H9 (cell line): ENCODE results near the gene HBD. TPM values are rescaled to one million over a fixed set of nuclear protein-coding genes. Genes with fewer than 3 reads are reported as not detected.

Source experiments
- DNase-seq: peaks from one replicate; pipeline ENCODE4 v3.0.0-alpha.2; 2017
- H2AFZ ChIP-seq: one replicate; pipeline ENCODE4 v1.6.1; 2013; ENCODE audit warnings: mild to moderate bottlenecking, low read length, control low read depth, moderate library complexity
- H2AK5ac ChIP-seq: 2 replicates; pipeline ENCODE4 v1.6.1; 2013; ENCODE audit warnings: low read length, control low read depth, mixed read lengths; ENCODE audit not compliant: insufficient read length
- H2BK120ac ChIP-seq: one replicate; pipeline ENCODE4 v1.6.1; 2013; ENCODE audit warnings: low read depth, mild to moderate bottlenecking, low read length, control low read depth, inconsistent platforms; ENCODE audit not compliant: poor library complexity, severe bottlenecking
- H2BK12ac ChIP-seq: 2 replicates; pipeline ENCODE4 v1.6.1; 2013; ENCODE audit warnings: low read length, control low read depth, mixed read lengths, low read depth; ENCODE audit not compliant: insufficient read length
- H2BK15ac ChIP-seq: 2 replicates; pipeline ENCODE4 v1.6.1; 2013; ENCODE audit warnings: low read depth, low read length, control low read depth
- H2BK20ac ChIP-seq: one replicate; pipeline ENCODE4 v1.6.1; 2013; ENCODE audit warnings: low read depth, mild to moderate bottlenecking, low read length, control low read depth, inconsistent platforms; ENCODE audit not compliant: poor library complexity, severe bottlenecking
- H2BK5ac ChIP-seq: 2 replicates; pipeline ENCODE4 v1.6.1; 2013; ENCODE audit warnings: low read length, control low read depth, mixed read lengths; ENCODE audit not compliant: insufficient read length
- H3K14ac ChIP-seq: 2 replicates; pipeline ENCODE4 v1.6.1; 2013; ENCODE audit warnings: low read length, control low read depth; ENCODE audit not compliant: insufficient read depth
- H3K18ac ChIP-seq: 2 replicates; pipeline ENCODE4 v1.6.1; 2013; ENCODE audit warnings: low read depth, mild to moderate bottlenecking, mixed read lengths, low read length, control low read depth; ENCODE audit not compliant: insufficient read length
- H3K23ac ChIP-seq: 2 replicates; pipeline ENCODE4 v1.6.1; 2013; ENCODE audit warnings: low read length, control low read depth, mixed read lengths, low read depth; ENCODE audit not compliant: insufficient read length
- H3K23me2 ChIP-seq: 2 replicates; pipeline ENCODE4 v1.6.1; 2013; ENCODE audit warnings: low read depth, mild to moderate bottlenecking, mixed read lengths, low read length, control low read depth; ENCODE audit not compliant: insufficient read length, poor library complexity, severe bottlenecking
- H3K27ac ChIP-seq: 2 replicates; pipeline ENCODE4 v1.5.1; 2013; ENCODE audit warnings: low read length, control low read depth, mixed read lengths, low read depth; ENCODE audit not compliant: insufficient read length
- H3K27me3 ChIP-seq: 2 replicates; pipeline ENCODE4 v1.6.1; 2013; ENCODE audit warnings: low read length, control low read depth, inconsistent platforms; ENCODE audit not compliant: insufficient read depth
- H3K4ac ChIP-seq: 2 replicates; pipeline ENCODE4 v1.6.1; 2013; ENCODE audit warnings: low read depth, mild to moderate bottlenecking, control low read depth, inconsistent platforms, low read length, moderate library complexity
- H3K4me1 ChIP-seq: 2 replicates; pipeline ENCODE4 v1.6.1; 2013; ENCODE audit warnings: low read length, control low read depth, inconsistent platforms; ENCODE audit not compliant: insufficient read depth
- H3K4me2 ChIP-seq: 2 replicates; pipeline ENCODE4 v1.6.1; 2013; ENCODE audit warnings: low read length, control low read depth, mixed read lengths; ENCODE audit not compliant: insufficient read length, insufficient read depth
- H3K56ac ChIP-seq: 2 replicates; pipeline ENCODE4 v1.6.1; 2013; ENCODE audit warnings: low read depth, mild to moderate bottlenecking, mixed read lengths, low read length, control low read depth; ENCODE audit not compliant: insufficient read length
- H3K79me1 ChIP-seq: 2 replicates; pipeline ENCODE4 v1.6.1; 2013; ENCODE audit warnings: low read depth, mild to moderate bottlenecking, moderate library complexity, low read length, control low read depth, inconsistent platforms; ENCODE audit not compliant: insufficient read depth, poor library complexity, severe bottlenecking
- H3K79me2 ChIP-seq: 2 replicates; pipeline ENCODE4 v1.6.1; 2013; ENCODE audit warnings: low read length, control low read depth, inconsistent platforms; ENCODE audit not compliant: insufficient read depth
- H3K9ac ChIP-seq: 2 replicates; pipeline ENCODE4 v1.6.1; 2013; ENCODE audit warnings: low read length, control low read depth, mixed read lengths; ENCODE audit not compliant: insufficient read length; ENCODE audit errors: extremely low read depth
- H3K9me3 ChIP-seq: one replicate; pipeline ENCODE4 v1.6.1; 2013; ENCODE audit warnings: low read depth, low read length, inconsistent platforms; ENCODE audit not compliant: control insufficient read depth
- H3T11ph ChIP-seq: one replicate; pipeline ENCODE4 v1.6.1; 2013; ENCODE audit warnings: mild to moderate bottlenecking, low read length, control low read depth, inconsistent platforms
- H4K20me1 ChIP-seq: one replicate; pipeline ENCODE4 v1.6.1; 2013; ENCODE audit not compliant: control insufficient read depth, insufficient read length, insufficient read depth
- H4K5ac ChIP-seq: 2 replicates; pipeline ENCODE4 v1.6.1; 2013; ENCODE audit warnings: low read depth, mild to moderate bottlenecking, mixed read lengths, low read length, control low read depth; ENCODE audit not compliant: insufficient read length
- H4K8ac ChIP-seq: replicated peaks from 2 replicates; pipeline ENCODE4 v1.6.1; 2013; ENCODE audit warnings: low read length, control low read depth, mixed read lengths, low read depth; ENCODE audit not compliant: insufficient read length
- H4K91ac ChIP-seq: 2 replicates; pipeline ENCODE4 v1.6.1; 2013; ENCODE audit warnings: low read depth, mild to moderate bottlenecking, moderate library complexity, mixed read lengths, low read length, control low read depth; ENCODE audit not compliant: insufficient read length
- H3K27ac Mint-ChIP-seq, 3 experiments: 2 replicates in 2 of 3; 3 replicates in 1 of 3; pipeline ENCODE4 v1.8.0; 2020 to 2021; ENCODE audit warnings: mixed read lengths in 3 of 3, mild to moderate bottlenecking in 1 of 3, moderate library complexity in 1 of 3
- H3K27me3 Mint-ChIP-seq: 2 replicates; pipeline ENCODE4 v1.8.0; 2021; ENCODE audit warnings: low read depth, mild to moderate bottlenecking, moderate library complexity, mixed read lengths
- H3K36me3 Mint-ChIP-seq, 3 experiments: 2 replicates in 2 of 3; 3 replicates in 1 of 3; pipeline ENCODE4 v1.8.0; 2020 to 2021; ENCODE audit warnings: low read depth in 3 of 3, mixed read lengths in 3 of 3; ENCODE audit not compliant: insufficient read depth in 1 of 3
- H3K4me1 Mint-ChIP-seq, 2 experiments: 2 replicates each; pipeline ENCODE4 v1.8.0; 2020; ENCODE audit warnings: mixed read lengths in 2 of 2
- H3K4me3 Mint-ChIP-seq, 2 experiments: 2 replicates in 1 of 2; 3 replicates in 1 of 2; pipeline ENCODE4 v1.8.0; 2020 to 2021; ENCODE audit warnings: mild to moderate bottlenecking in 2 of 2, mixed read lengths in 2 of 2, moderate library complexity in 1 of 2
- H3K9me3 Mint-ChIP-seq, 2 experiments: 2 replicates in 1 of 2; 3 replicates in 1 of 2; pipeline ENCODE4 v1.8.0; 2020; ENCODE audit warnings: mild to moderate bottlenecking in 2 of 2, mixed read lengths in 2 of 2, moderate library complexity in 1 of 2
- WGBS: extraction: QIAGEN DNeasy Blood & Tissue Kit; methylation state at CpG from one replicate; pipeline ENCODE4 v1.1.7; 2013; ENCODE audit warnings: missing lambda C conversion rate, low lambda C conversion rate, mixed read lengths; ENCODE audit not compliant: insufficient read length; ENCODE audit errors: extremely low coverage; 5-methylcytosine and 5-hydroxymethylcytosine counted together
- total RNA-seq: library from RNA; stranded (reverse); gene quantifications from 2 replicates; pipeline ENCODE4 v1.2.1, GENCODE V29; 2021
- TF ChIP-seq, protein P1 (sequence below): fragments of 200-600 bp; sonication (generic); conservative IDR thresholded peaks from 3 replicates; pipeline ENCODE4 v1.8.0; 2021; ENCODE audit warnings: antibody characterized with exemption, mild to moderate bottlenecking

The HBD gene
- total RNA-seq, 1 experiment from 2014 or later, result not detected

DNA sequence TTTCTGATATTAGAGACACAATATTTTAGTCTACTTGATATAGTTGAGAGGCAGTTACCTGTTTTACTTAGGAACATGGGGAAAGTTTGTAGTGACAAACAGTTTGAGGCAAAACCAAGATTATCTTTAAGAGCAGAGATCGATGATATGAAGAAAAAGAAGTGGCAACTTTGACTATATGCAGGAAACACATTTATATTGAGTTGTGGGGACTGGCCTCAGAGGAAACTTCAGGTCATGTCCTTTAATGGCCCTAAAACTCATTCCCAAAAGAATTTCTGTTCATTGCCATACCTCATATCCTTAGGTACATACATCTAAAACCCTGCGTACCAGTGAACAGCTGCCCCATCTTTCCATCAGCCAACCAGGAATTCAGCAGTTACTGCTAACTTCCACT, 10.9 kb upstream of the HBD start:
- no peaks in the 10 kb centered on the region for H4K20me1 ChIP-seq
- no peak overlapping the region for H3K23ac ChIP-seq
- no peaks in the 10 kb centered on the region for H3K27me3 ChIP-seq
- no peak overlapping the region for H4K8ac ChIP-seq
- no peak for DNase-seq
- Mint-ChIP-seq H3K36me3 (no peaks in the 10 kb centered on the region), H3K27me3 (peaks cover 3% of the 10 kb centered on the region), H3K4me1 (no peaks in the 10 kb centered on the region), H3K27ac (no peak overlapping the region), H3K4me3 (no peak overlapping the region), H3K9me3 (no peaks in the 10 kb centered on the region)
- H3K27ac ChIP-seq, result no peak overlapping the region
- no peaks in the 10 kb centered on the region for H3K4me1 ChIP-seq
- no peak overlapping the region for H2BK12ac ChIP-seq
- H2AFZ ChIP-seq, result no peak overlapping the region
- no peaks in the 10 kb centered on the region for H3K9me3 ChIP-seq
- no peak overlapping the region for H3K4me2 ChIP-seq
- no peak overlapping the region for H3K56ac ChIP-seq
- H3K79me1 ChIP-seq, result no peaks in the 10 kb centered on the region
- no peak overlapping the region for H2BK15ac ChIP-seq
- no peak overlapping the region for H4K5ac ChIP-seq
- H2BK120ac ChIP-seq, result no peak overlapping the region
- H3K9ac ChIP-seq, result no peak overlapping the region
- H3K79me2 ChIP-seq, result no peaks in the 10 kb centered on the region
- H3K14ac ChIP-seq, result no peak overlapping the region
- no peaks in the 10 kb centered on the region for H3K23me2 ChIP-seq
- H2BK5ac ChIP-seq, result no peak overlapping the region
- no CpG with 5 or more reads among the region's 2 CpGs for WGBS
- no peak overlapping the region for H2BK20ac ChIP-seq
- no peak overlapping the region for H4K91ac ChIP-seq
- no peak overlapping the region for H3T11ph ChIP-seq
- H2AK5ac ChIP-seq, result no peak overlapping the region
- H3K4ac ChIP-seq, result no peak overlapping the region
- no peak overlapping the region for H3K18ac ChIP-seq
- TF ChIP-seq, protein P1, sequence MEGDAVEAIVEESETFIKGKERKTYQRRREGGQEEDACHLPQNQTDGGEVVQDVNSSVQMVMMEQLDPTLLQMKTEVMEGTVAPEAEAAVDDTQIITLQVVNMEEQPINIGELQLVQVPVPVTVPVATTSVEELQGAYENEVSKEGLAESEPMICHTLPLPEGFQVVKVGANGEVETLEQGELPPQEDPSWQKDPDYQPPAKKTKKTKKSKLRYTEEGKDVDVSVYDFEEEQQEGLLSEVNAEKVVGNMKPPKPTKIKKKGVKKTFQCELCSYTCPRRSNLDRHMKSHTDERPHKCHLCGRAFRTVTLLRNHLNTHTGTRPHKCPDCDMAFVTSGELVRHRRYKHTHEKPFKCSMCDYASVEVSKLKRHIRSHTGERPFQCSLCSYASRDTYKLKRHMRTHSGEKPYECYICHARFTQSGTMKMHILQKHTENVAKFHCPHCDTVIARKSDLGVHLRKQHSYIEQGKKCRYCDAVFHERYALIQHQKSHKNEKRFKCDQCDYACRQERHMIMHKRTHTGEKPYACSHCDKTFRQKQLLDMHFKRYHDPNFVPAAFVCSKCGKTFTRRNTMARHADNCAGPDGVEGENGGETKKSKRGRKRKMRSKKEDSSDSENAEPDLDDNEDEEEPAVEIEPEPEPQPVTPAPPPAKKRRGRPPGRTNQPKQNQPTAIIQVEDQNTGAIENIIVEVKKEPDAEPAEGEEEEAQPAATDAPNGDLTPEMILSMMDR, result no peak
